Activated CD8-positive, alpha-beta memory T cell treated with anti-CD3 and anti-CD28 coated beads for 24 hours (primary cell): ENCODE data around the gene PCDHGA1.
"Not testable (repeated sequence)": the region's sequence is repeated elsewhere in the genome, so short reads cannot be mapped to it uniquely, and the experiment has no call there.

Experiments used
- DNase-seq: peaks from one replicate; pipeline ENCODE4 v3.0.0-alpha.2; 2020

The PCDHGA1 gene

GRCh38 chr5:141330299-141331080 lies at the start of gene PCDHGA1:
PCDHGA1 (plus strand) TSS chr5:141330514.
- no peak for DNase-seq

- DNase-seq: no peak
Measured at GRCh38 chr5:141298376-141298775, 31.9 kb upstream of the PCDHGA1 start.

- DNase-seq: no peak
Measured at GRCh38 chr5:141303756-141304155, 26.6 kb upstream of the PCDHGA1 start, which contains the start of gene SLC25A2. SLC25A2 (minus strand) TSS chr5:141304049; CDS start chr5:141303865, 184 bp downstream.

- no peak for DNase-seq
Measured at GRCh38 chr5:141306630-141307029, 23.7 kb upstream of the PCDHGA1 start.

- DNase-seq: no peak
Measured at GRCh38 chr5:141313711-141314110, 16.6 kb upstream of the PCDHGA1 start.

GRCh38 chr5:141316963-141317362 lies 13.4 kb upstream of the PCDHGA1 start:
- DNase-seq: not testable (repeated sequence)

GRCh38 chr5:141319202-141319601 lies 11.1 kb upstream of the PCDHGA1 start:
- DNase-seq: no peak

- DNase-seq: no peak
Measured at GRCh38 chr5:141319699-141320098, 10.6 kb upstream of the PCDHGA1 start.

- peak; percentile 95 for DNase-seq
Measured at GRCh38 chr5:141320225-141321169, 9.8 kb upstream of the PCDHGA1 start, which contains the start of gene TAF7. TAF7 (minus strand) TSS chr5:141320784; CDS start chr5:141320044, 740 bp downstream.

- no peak for DNase-seq
Measured at GRCh38 chr5:141322261-141322660, 8.1 kb upstream of the PCDHGA1 start.

- peak; percentile 80 for DNase-seq
Measured at GRCh38 chr5:141326088-141326854, 4.0 kb upstream of the PCDHGA1 start.

- DNase-seq: no peak
Measured at GRCh38 chr5:141328231-141328630, 2.1 kb upstream of the PCDHGA1 start.

- DNase-seq: not testable (repeated sequence)
Measured at GRCh38 chr5:141332571-141332970, 2.3 kb downstream of the PCDHGA1 start.

- DNase-seq: no peak
Measured at GRCh38 chr5:141338538-141339306, 8.4 kb downstream of the PCDHGA1 start, which contains the start of gene PCDHGA2. PCDHGA2 (plus strand) TSS chr5:141338760.

- not testable (repeated sequence) for DNase-seq
Measured at GRCh38 chr5:141340781-141341354, 10.6 kb downstream of the PCDHGA1 start.

- no peak for DNase-seq
Measured at GRCh38 chr5:141342773-141343172, 12.5 kb downstream of the PCDHGA1 start.

GRCh38 chr5:141343242-141343952 lies 13.1 kb downstream of the PCDHGA1 start, which contains the start of gene PCDHGA3:
PCDHGA3 (plus strand) TSS chr5:141343829; CDS start chr5:141344034, 205 bp downstream.
- DNase-seq: no peak

- no peak for DNase-seq
Measured at GRCh38 chr5:141343953-141344463, 13.7 kb downstream of the PCDHGA1 start.

GRCh38 chr5:141345327-141345726 lies 15.0 kb downstream of the PCDHGA1 start:
- DNase-seq: no peak

- DNase-seq: not testable (repeated sequence)
Measured at GRCh38 chr5:141346017-141346416, 15.7 kb downstream of the PCDHGA1 start.
